OCI-LY1 (cell line): ENCODE results near the gene COPE.

Experiments used
- H2AFZ ChIP-seq: fragments of 200-600 bp; sonication (generic), shearing (Covaris generic); 2 replicates; pipeline ENCODE4 v1.6.0; 2014; ENCODE audit warnings: antibody characterized with exemption, mild to moderate bottlenecking, low read length
- H3F3A ChIP-seq: fragments of 200-600 bp; sonication (generic), shearing (Covaris generic); 2 replicates; pipeline ENCODE4 v1.6.0; 2014; ENCODE audit warnings: mild to moderate bottlenecking, antibody characterized with exemption, low read length, moderate library complexity; ENCODE audit not compliant: insufficient read depth
- H3K27ac ChIP-seq: fragments of 200-600 bp; sonication (generic); 2 replicates; pipeline ENCODE4 v1.5.1; 2014; ENCODE audit warnings: low read length, mixed run types, mild to moderate bottlenecking, low read depth; ENCODE audit not compliant: poor library complexity, severe bottlenecking
- H3K27me3 ChIP-seq: fragments of 200-600 bp; sonication (generic); 2 replicates; pipeline ENCODE4 v1.6.0; 2014; ENCODE audit warnings: antibody characterized with exemption, mild to moderate bottlenecking, low read length, moderate library complexity; ENCODE audit not compliant: insufficient read depth
- H3K36me3 ChIP-seq: fragments of 200-600 bp; sonication (generic); 2 replicates; pipeline ENCODE4 v1.6.1; 2014; ENCODE audit warnings: mild to moderate bottlenecking, antibody characterized with exemption, low read length, moderate library complexity, mixed read lengths; ENCODE audit not compliant: insufficient read depth
- H3K4me1 ChIP-seq: fragments of 200-600 bp; sonication (generic); 2 replicates; pipeline ENCODE4 v1.5.1; 2014; ENCODE audit warnings: mild to moderate bottlenecking, low read length, moderate library complexity; ENCODE audit not compliant: insufficient read depth, severe bottlenecking
- H3K4me2 ChIP-seq: fragments of 200-600 bp; sonication (generic), shearing (Covaris generic); 2 replicates; pipeline ENCODE4 v1.6.1; 2014; ENCODE audit warnings: low read length
- H3K4me3 ChIP-seq: fragments of 200-600 bp; sonication (generic); 2 replicates; pipeline ENCODE4 v1.5.1; 2014; ENCODE audit warnings: low read length, low read depth, mild to moderate bottlenecking, mixed read lengths; ENCODE audit not compliant: poor library complexity, severe bottlenecking
- H3K79me2 ChIP-seq: fragments of 200-600 bp; shearing (Covaris generic); 2 replicates; pipeline ENCODE4 v1.6.1; 2016; ENCODE audit warnings: mixed run types, low read length, mixed read lengths; ENCODE audit not compliant: insufficient read depth
- H3K9ac ChIP-seq: fragments of 200-600 bp; sonication (generic), shearing (Covaris generic); 2 replicates; pipeline ENCODE4 v1.6.1; 2014; ENCODE audit warnings: mild to moderate bottlenecking, low read length, mixed read lengths
- H3K9me2 ChIP-seq: fragments of 200-600 bp; sonication (generic), shearing (Covaris generic); 2 replicates; pipeline ENCODE4 v1.6.1; 2014; ENCODE audit warnings: low read depth, mild to moderate bottlenecking, low read length, mixed read lengths
- H3K9me3 ChIP-seq: fragments of 200-600 bp; shearing (Covaris generic); 2 replicates; pipeline ENCODE4 v1.6.1; 2014; ENCODE audit warnings: low read length, mixed read lengths
- H4K20me1 ChIP-seq: fragments of 200-600 bp; sonication (generic), shearing (Covaris generic); 2 replicates; pipeline ENCODE4 v1.6.0; 2016; ENCODE audit warnings: mild to moderate bottlenecking, low read length; ENCODE audit not compliant: insufficient read depth
- EZH2 ChIP-seq: fragments of 200-600 bp; sonication (generic), shearing (Covaris generic); IDR thresholded peaks from 2 replicates; pipeline ENCODE4 v1.8.0; 2017; ENCODE audit warnings: borderline replicate concordance, mixed run types, mild to moderate bottlenecking, antibody characterized with exemption, low read length, moderate library complexity, mixed read lengths
- TF ChIP-seq, protein P1 (sequence below): fragments of 200-600 bp; sonication (generic), shearing (Covaris generic); IDR thresholded peaks from 2 replicates; pipeline ENCODE4 v1.5.1; 2017; ENCODE audit warnings: mild to moderate bottlenecking, antibody characterized with exemption, low read length, moderate library complexity, mixed read lengths

The COPE gene

GRCh38 chr19:18879579-18880373 is 39.4 kb downstream of the COPE start:
- H3K4me1 ChIP-seq, result peaks cover 6% of the 10 kb centered on the region
- H2AFZ ChIP-seq, result no peak overlapping the region
- no peak for TF ChIP-seq EZH2
- TF ChIP-seq, protein P1, sequence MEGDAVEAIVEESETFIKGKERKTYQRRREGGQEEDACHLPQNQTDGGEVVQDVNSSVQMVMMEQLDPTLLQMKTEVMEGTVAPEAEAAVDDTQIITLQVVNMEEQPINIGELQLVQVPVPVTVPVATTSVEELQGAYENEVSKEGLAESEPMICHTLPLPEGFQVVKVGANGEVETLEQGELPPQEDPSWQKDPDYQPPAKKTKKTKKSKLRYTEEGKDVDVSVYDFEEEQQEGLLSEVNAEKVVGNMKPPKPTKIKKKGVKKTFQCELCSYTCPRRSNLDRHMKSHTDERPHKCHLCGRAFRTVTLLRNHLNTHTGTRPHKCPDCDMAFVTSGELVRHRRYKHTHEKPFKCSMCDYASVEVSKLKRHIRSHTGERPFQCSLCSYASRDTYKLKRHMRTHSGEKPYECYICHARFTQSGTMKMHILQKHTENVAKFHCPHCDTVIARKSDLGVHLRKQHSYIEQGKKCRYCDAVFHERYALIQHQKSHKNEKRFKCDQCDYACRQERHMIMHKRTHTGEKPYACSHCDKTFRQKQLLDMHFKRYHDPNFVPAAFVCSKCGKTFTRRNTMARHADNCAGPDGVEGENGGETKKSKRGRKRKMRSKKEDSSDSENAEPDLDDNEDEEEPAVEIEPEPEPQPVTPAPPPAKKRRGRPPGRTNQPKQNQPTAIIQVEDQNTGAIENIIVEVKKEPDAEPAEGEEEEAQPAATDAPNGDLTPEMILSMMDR, result no peak
- no peaks in the 10 kb centered on the region; the same call in 1 of the 2 replicates for H3K36me3 ChIP-seq
- H3K9me3 ChIP-seq, result 0 out of 2 replicates have a peak, but pooled peaks cover 3% of the 10 kb centered on the region
- no peaks in the 10 kb centered on the region for H3F3A ChIP-seq
- no peak overlapping the region for H3K9ac ChIP-seq
- H4K20me1 ChIP-seq, result no peaks in the 10 kb centered on the region
- peak overlapping the region; percentile 28; the same call in 1 of the 2 replicates for H3K4me2 ChIP-seq
- no peaks in the 10 kb centered on the region for H3K79me2 ChIP-seq
- H3K4me3 ChIP-seq, result no peak overlapping the region
- H3K27me3 ChIP-seq, result no peaks in the 10 kb centered on the region
- H3K27ac ChIP-seq, result no peak overlapping the region
- H3K9me2 ChIP-seq, result no peaks in the 10 kb centered on the region

DNA sequence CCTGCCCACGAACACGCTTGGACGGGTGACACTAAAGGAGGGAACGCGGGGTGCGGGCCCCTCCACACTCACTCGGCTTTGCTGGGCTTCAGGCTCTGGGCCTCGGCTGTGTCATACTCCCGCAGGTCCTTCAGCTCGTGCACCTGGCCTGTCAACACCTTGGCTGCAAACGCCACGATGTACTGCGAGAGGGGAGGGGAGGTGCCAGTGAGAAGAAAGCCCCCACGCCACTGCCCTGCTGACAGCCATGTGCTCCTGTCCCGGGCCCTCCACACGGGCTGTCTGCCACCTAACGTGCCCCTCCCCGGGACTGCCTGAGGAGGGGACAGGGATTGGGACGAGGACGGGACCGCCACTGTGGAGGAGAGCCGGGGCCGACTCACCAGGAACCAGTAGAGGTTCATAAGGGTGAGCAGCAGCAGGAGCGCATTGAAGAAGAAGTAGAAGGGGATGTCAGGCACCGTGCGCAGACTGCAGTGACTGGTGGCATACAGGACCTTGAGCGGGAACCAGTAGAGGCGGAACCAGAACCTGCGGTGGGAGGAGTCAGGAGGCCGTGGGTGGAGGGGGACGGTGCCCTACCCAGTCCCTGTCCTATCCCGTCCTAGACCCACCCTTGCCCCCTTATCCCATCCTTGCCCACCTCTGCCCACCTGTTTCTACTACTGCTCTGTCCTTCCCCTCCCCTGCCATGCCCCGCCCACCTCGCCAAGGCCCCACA is 40.2 kb downstream of the COPE start:
- Histone ChIP-seq H3K9ac (no peak overlapping the region), H3K27ac (no peak overlapping the region), H3K9me3 (0 out of 2 replicates have a peak, but pooled peaks cover 3% of the 10 kb centered on the region), H3K36me3 (no peaks in the 10 kb centered on the region; the same call in 1 of the 2 replicates), H3K4me3 (no peak overlapping the region), H3K4me1 (peaks cover 6% of the 10 kb centered on the region), H3K79me2 (no peaks in the 10 kb centered on the region), H3F3A (no peaks in the 10 kb centered on the region), H3K4me2 (peak overlapping the region; percentile 28; the same call in 1 of the 2 replicates), H3K27me3 (no peaks in the 10 kb centered on the region), H2AFZ (no peak overlapping the region), H4K20me1 (no peaks in the 10 kb centered on the region), H3K9me2 (no peaks in the 10 kb centered on the region)
- TF ChIP-seq, protein P1, result no peak
- no peak for TF ChIP-seq EZH2

DNA sequence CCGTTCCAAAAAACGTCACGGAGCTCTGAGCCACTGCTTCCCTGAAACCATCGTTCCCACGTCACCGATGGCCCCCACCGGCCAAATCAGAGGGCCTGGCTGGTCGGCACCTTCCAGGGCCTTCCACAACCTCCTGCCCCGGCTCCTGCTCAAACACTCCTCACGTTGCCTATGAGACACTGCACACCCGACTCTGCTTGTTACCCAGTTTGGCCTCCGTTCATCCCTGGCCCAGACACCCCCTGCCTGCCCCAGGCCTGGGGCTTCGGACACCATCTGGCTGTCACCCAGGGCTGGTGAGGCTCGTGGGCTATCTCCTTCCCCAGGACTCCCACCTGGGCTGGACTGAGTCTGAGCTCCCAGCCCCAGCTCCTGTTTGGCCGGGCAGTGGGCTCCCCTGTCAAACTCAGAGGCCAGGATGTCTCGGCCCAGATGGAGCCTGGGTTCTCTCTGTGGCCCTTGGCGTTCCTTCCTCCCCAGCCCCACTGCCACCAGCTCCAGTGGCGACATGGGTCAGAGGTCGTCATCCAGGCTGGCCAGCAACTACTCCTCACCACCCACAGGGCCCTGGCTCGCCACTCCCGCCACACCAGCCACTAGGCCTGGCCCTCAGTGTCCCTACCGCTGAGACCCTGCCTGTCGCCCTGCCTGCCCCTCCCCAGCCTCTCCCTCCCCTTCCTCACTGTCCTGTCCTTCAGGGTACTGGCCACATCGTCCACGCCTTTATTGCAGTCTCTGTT is 41.0 kb downstream of the COPE start:
- 0 out of 2 replicates have a peak, but pooled peaks cover 3% of the 10 kb centered on the region for H3K9me3 ChIP-seq
- H3K27me3 ChIP-seq, result no peaks in the 10 kb centered on the region
- H3F3A ChIP-seq, result no peaks in the 10 kb centered on the region
- H3K4me1 ChIP-seq, result peaks cover 6% of the 10 kb centered on the region
- no peaks in the 10 kb centered on the region; the same call in 1 of the 2 replicates for H3K36me3 ChIP-seq
- H3K9ac ChIP-seq, result no peak overlapping the region
- no peak overlapping the region for H3K4me2 ChIP-seq
- H2AFZ ChIP-seq, result no peak overlapping the region
- no peak overlapping the region for H3K27ac ChIP-seq
- TF ChIP-seq EZH2, result no peak
- TF ChIP-seq, protein P1, result no peak
- no peaks in the 10 kb centered on the region for H3K9me2 ChIP-seq
- H3K79me2 ChIP-seq, result no peaks in the 10 kb centered on the region
- H3K4me3 ChIP-seq, result no peak overlapping the region
- no peaks in the 10 kb centered on the region for H4K20me1 ChIP-seq
